ENCODE results near the gene TRNP1. TPM values are rescaled to one million over a fixed set of nuclear protein-coding genes. Genes with fewer than 3 reads are reported as not detected.

Gene TRNP1
- total RNA-seq, 2 experiments from 2014 or later, result 0.20 to 0.43 TPM

GRCh38 chr1:27044613-27045151 is 51.2 kb downstream of the TRNP1 start:
- no peaks in the 10 kb centered on the region for H3K9me3 Mint-ChIP-seq
- peaks cover 20% of the 10 kb centered on the region for H3K4me1 Mint-ChIP-seq (ENCODE audit: low read depth)
- intact Hi-C loops (cut with micrococcal nuclease), result loop anchor here (1.0 to 5.0 kb wide), 6 partner anchors 47 to 350 kb away; no protein-coding TSS in a partner anchor
- peak overlapping the region; percentile 70 for H3K4me3 Mint-ChIP-seq
- H3K27ac Mint-ChIP-seq, result no peak overlapping the region
- H3K27me3 Mint-ChIP-seq (ENCODE audit: low read depth), result no peaks in the 10 kb centered on the region
- H3K36me3 Mint-ChIP-seq (ENCODE audit: low read depth), result no peaks in the 10 kb centered on the region
- CTCF ChIA-PET, result interaction anchor here (0.6 to 5.7 kb wide), 27 partner anchors 9 to 493 kb away, joined by 3 to 215 read pairs (median 5); partner anchors contain the start of genes TENT5B and TRNP1
- DNase-seq, result peak; percentile 96

- Mint-ChIP-seq H3K9me3 (no peaks in the 10 kb centered on the region), H3K36me3 (ENCODE audit: low read depth) (no peaks in the 10 kb centered on the region), H3K4me3 (peak overlapping the region; percentile 70), H3K27ac (no peak overlapping the region), H3K27me3 (ENCODE audit: low read depth) (no peaks in the 10 kb centered on the region), H3K4me1 (ENCODE audit: low read depth) (peaks cover 20% of the 10 kb centered on the region)
- peak; percentile 80 for DNase-seq
- CTCF ChIA-PET, result interaction anchor here (0.6 to 5.7 kb wide), 42 partner anchors 8 to 947 kb away, joined by 3 to 215 read pairs (median 4); partner anchors contain the start of gene GPR3
- intact Hi-C loops (cut with micrococcal nuclease), result loop anchor here (2.0 to 5.0 kb wide), 3 partner anchors 153 to 349 kb away; no protein-coding TSS in a partner anchor
These were observed 52.6 kb downstream of the TRNP1 start for GRCh38 chr1:27045973-27046558.

GRCh38 chr1:27047914-27048313 is 54.4 kb downstream of the TRNP1 start:
- CTCF ChIA-PET, result interaction anchor here (1.4 kb wide), 1 partner anchor 72 kb away, joined by 5 read pairs; no protein-coding TSS in a partner anchor
- intact Hi-C loops (cut with micrococcal nuclease), result loop anchor here (2.0 to 5.0 kb wide), 2 partner anchors 145 to 254 kb away; no protein-coding TSS in a partner anchor
- Mint-ChIP-seq H3K36me3 (ENCODE audit: low read depth) (no peaks in the 10 kb centered on the region), H3K4me3 (no peak overlapping the region), H3K9me3 (no peaks in the 10 kb centered on the region), H3K4me1 (ENCODE audit: low read depth) (peaks cover 20% of the 10 kb centered on the region), H3K27ac (no peak overlapping the region), H3K27me3 (ENCODE audit: low read depth) (no peaks in the 10 kb centered on the region)
- no peak for DNase-seq

GRCh38 chr1:27049100-27049499 is 55.6 kb downstream of the TRNP1 start:
- H3K27ac Mint-ChIP-seq, result no peak overlapping the region
- H3K27me3 Mint-ChIP-seq (ENCODE audit: low read depth), result no peaks in the 10 kb centered on the region
- H3K9me3 Mint-ChIP-seq, result no peaks in the 10 kb centered on the region
- no peak for DNase-seq
- H3K36me3 Mint-ChIP-seq (ENCODE audit: low read depth), result no peaks in the 10 kb centered on the region
- intact Hi-C loops (cut with micrococcal nuclease), result loop anchor here (2.0 to 5.0 kb wide), 2 partner anchors 144 to 253 kb away; no protein-coding TSS in a partner anchor
- H3K4me1 Mint-ChIP-seq (ENCODE audit: low read depth), result peaks cover 20% of the 10 kb centered on the region
- H3K4me3 Mint-ChIP-seq, result no peak overlapping the region
- CTCF ChIA-PET, result no interaction called here

- no peak for DNase-seq
- no peaks in the 10 kb centered on the region for H3K27me3 Mint-ChIP-seq (ENCODE audit: low read depth)
- H3K4me3 Mint-ChIP-seq, result no peak overlapping the region
- no peaks in the 10 kb centered on the region for H3K9me3 Mint-ChIP-seq
- intact Hi-C loops (cut with micrococcal nuclease), result loop anchor here (2.0 to 5.0 kb wide), 2 partner anchors 143 to 253 kb away; no protein-coding TSS in a partner anchor
- H3K36me3 Mint-ChIP-seq (ENCODE audit: low read depth), result no peaks in the 10 kb centered on the region
- CTCF ChIA-PET, result no interaction called here
- no peak overlapping the region for H3K27ac Mint-ChIP-seq
- H3K4me1 Mint-ChIP-seq (ENCODE audit: low read depth), result peaks cover 17% of the 10 kb centered on the region
These were observed 56.1 kb downstream of the TRNP1 start for GRCh38 chr1:27049607-27050006.

Other genes starting within 250 kb of the TRNP1 start
- 10 to 100 TPM; 10.6 to 11.2 TPM for gene PIGV, start 205.7 kb upstream of the TRNP1 start, total RNA-seq
- 10 to 100 TPM; 37.3 to 39.0 TPM for gene ZDHHC18, start 167.0 kb upstream of the TRNP1 start, total RNA-seq
- under 1 TPM; 0.26 to 0.52 TPM for gene SFN, start 130.5 kb upstream of the TRNP1 start, total RNA-seq
- 10 to 100 TPM; 19.8 to 20.7 TPM for gene GPN2, start 103.4 kb upstream of the TRNP1 start, total RNA-seq
- 1 to 10 TPM; 7.9 to 8.5 TPM for gene GPATCH3, start 93.2 kb upstream of the TRNP1 start, total RNA-seq
- not detected for gene NR0B2, start 79.7 kb upstream of the TRNP1 start, total RNA-seq
- 10 to 100 TPM; 75.3 to 78.1 TPM for gene NUDC, start 71.9 kb upstream of the TRNP1 start, total RNA-seq
- under 1 TPM; 0.24 to 0.25 TPM for gene KDF1, start 33.2 kb upstream of the TRNP1 start, total RNA-seq
- not detected for gene TENT5B, start 19.2 kb downstream of the TRNP1 start, total RNA-seq
- gene SLC9A1, start 161.4 kb downstream of the TRNP1 start, total RNA-seq, result 10 to 100 TPM; 15.4 to 16.5 TPM
- gene WDTC1, start 240.9 kb downstream of the TRNP1 start, total RNA-seq, result 10 to 100 TPM; 22.6 to 22.9 TPM